Stimulated activated CD4-positive, alpha-beta T cell treated with anti-CD3 and anti-CD28 coated beads, Interleukin-1b, Interleukin-23, amount 100 ng/mL, for 1 hour (primary cell): ENCODE measurements around the gene OSBPL5.

Source experiments
- DNase-seq, 2 donors: peaks; one replicate each; pipeline ENCODE4 v3.0.0-alpha.2; 2020; ENCODE audit warnings: low read depth in 2 of 2

The OSBPL5 gene

GRCh38 chr11:3164138-3164551 lies 965 bp downstream of the OSBPL5 start:
- no peak for DNase-seq

GRCh38 chr11:3163241-3163981 lies 1.7 kb downstream of the OSBPL5 start:
- DNase-seq: no peak

- no peak for DNase-seq
Observed at GRCh38 chr11:3162410-3163240, 2.5 kb downstream of the OSBPL5 start.

GRCh38 chr11:3161720-3162409 lies 3.2 kb downstream of the OSBPL5 start:
- DNase-seq: no peak

- DNase-seq: no peak
Observed at GRCh38 chr11:3161309-3161708, 3.8 kb downstream of the OSBPL5 start.

GRCh38 chr11:3160252-3161031 lies 4.7 kb downstream of the OSBPL5 start:
- DNase-seq: no peak

GRCh38 chr11:3159296-3160190 lies 5.6 kb downstream of the OSBPL5 start:
- no peak for DNase-seq

- no peak for DNase-seq
Observed at GRCh38 chr11:3158821-3159220, 6.3 kb downstream of the OSBPL5 start.

GRCh38 chr11:3158131-3158591 lies 6.9 kb downstream of the OSBPL5 start:
- DNase-seq: no peak

- no peak for DNase-seq
Observed at GRCh38 chr11:3157381-3158130, 7.6 kb downstream of the OSBPL5 start.

GRCh38 chr11:3156661-3157311 lies 8.3 kb downstream of the OSBPL5 start:
- no peak for DNase-seq

GRCh38 chr11:3156282-3156660 lies 8.8 kb downstream of the OSBPL5 start:
- no peak for DNase-seq

GRCh38 chr11:3155691-3156258 lies 9.3 kb downstream of the OSBPL5 start:
- DNase-seq: no peak

GRCh38 chr11:3155216-3155615 lies 9.9 kb downstream of the OSBPL5 start:
- no peak for DNase-seq

- no peak for DNase-seq
Observed at GRCh38 chr11:3154001-3154599, 11.0 kb downstream of the OSBPL5 start.

GRCh38 chr11:3153291-3153861 lies 11.7 kb downstream of the OSBPL5 start:
- no peak for DNase-seq

- DNase-seq: no peak
Observed at GRCh38 chr11:3152471-3153110, 12.5 kb downstream of the OSBPL5 start.

- no peak for DNase-seq
Observed at GRCh38 chr11:3150726-3151125, 14.4 kb downstream of the OSBPL5 start.
